Lung (tissue), 12 donors: ENCODE data around the gene TMEM217. TPM values are rescaled to one million over a fixed set of nuclear protein-coding genes. Genes with fewer than 3 reads are reported as not detected.

ENCODE experiments used
- ATAC-seq: fragments of 200-7000 bp; cut with Tn5 transposase; one replicate; pipeline ENCODE4 v1.9.1; 2020; ENCODE audit warnings: moderate number of reproducible peaks; ENCODE audit not compliant: insufficient read depth, low FRiP score
- DNase-seq, 3 donors: peaks; one replicate each; pipeline ENCODE4 v3.0.0-alpha.2; 2013 to 2017
- H3K27ac ChIP-seq, 2 donors: one replicate each; pipeline ENCODE4 v1.5.1; 2013; ENCODE audit warnings: mild to moderate bottlenecking in 2 of 2, moderate library complexity in 2 of 2, control low read depth in 1 of 2, inconsistent platforms in 1 of 2, low read depth in 1 of 2, low read length in 1 of 2
- H3K27me3 ChIP-seq, 3 donors: one replicate each; pipeline ENCODE4 v1.5.1; 2013; ENCODE audit warnings: low read length in 2 of 3; ENCODE audit not compliant: control insufficient read depth in 3 of 3, insufficient read depth in 3 of 3
- H3K36me3 ChIP-seq, 4 donors: one replicate each; pipeline ENCODE4 v1.5.1; 2013; ENCODE audit warnings: low read length in 4 of 4, mild to moderate bottlenecking in 1 of 4, moderate library complexity in 1 of 4; ENCODE audit not compliant: control insufficient read depth in 4 of 4, insufficient read depth in 4 of 4
- H3K4me1 ChIP-seq, 5 donors: one replicate each; pipeline ENCODE4 v1.5.1; 2013; ENCODE audit warnings: low read length in 5 of 5, mild to moderate bottlenecking in 2 of 5, moderate library complexity in 1 of 5; ENCODE audit not compliant: control insufficient read depth in 5 of 5, insufficient read depth in 5 of 5
- H3K4me3 ChIP-seq: one replicate; pipeline ENCODE4 v1.5.1; 2013; ENCODE audit warnings: mild to moderate bottlenecking, control low read depth, moderate library complexity
- H3K9ac ChIP-seq, 2 donors: one replicate each; pipeline ENCODE4 v1.5.1; 2013; ENCODE audit warnings: low read length in 2 of 2, control low read depth in 1 of 2; ENCODE audit not compliant: insufficient read depth in 1 of 2
- H3K9me3 ChIP-seq, 4 donors: one replicate each; pipeline ENCODE4 v1.5.1; 2013; ENCODE audit warnings: low read length in 3 of 4, mild to moderate bottlenecking in 1 of 4, moderate library complexity in 1 of 4; ENCODE audit not compliant: control insufficient read depth in 4 of 4, insufficient read depth in 3 of 4
- WGBS, 2 donors: extraction: QIAGEN DNeasy Blood & Tissue Kit; methylation state at CpG; one replicate each; pipeline ENCODE4 v1.1.7; 2013; 5-methylcytosine and 5-hydroxymethylcytosine counted together
- polyA plus RNA-seq, 2 donors: library from polyadenylated mRNA; stranded (reverse); fragments of 200-250 nt; gene quantifications; one replicate each; pipeline ENCODE4 v1.2.1, GENCODE V29; 2013
- total RNA-seq, 2 donors: library from RNA; depleted of rRNA in 1 of 2; stranded (reverse); fragments of >200 nt in 1 of 2; gene quantifications; one replicate each; pipeline ENCODE4 v1.2.1, GENCODE V29; 2014 to 2021
- TF ChIP-seq, protein P1 (sequence below): IDR thresholded peaks from 2 replicates; pipeline ENCODE4 v1.5.1; 2012; ENCODE audit warnings: mild to moderate bottlenecking; ENCODE audit errors: control extremely low read depth, extremely low read depth
- donor health status: control.
- donor health status: control.
- donor health status: Bipolar disorder and iron deficiency.
- donor health status: healthy.
- donor health status: DM: yes; HTN: yes; CAD: no.

TMEM217 gene
- total and polyA plus RNA-seq, 4 donors: 0.40 to 1.9 (median 0.97) TPM

GRCh38 chr6:37265001-37265400 lies 7.1 kb upstream of the TMEM217 start:
- TF ChIP-seq, protein P1, sequence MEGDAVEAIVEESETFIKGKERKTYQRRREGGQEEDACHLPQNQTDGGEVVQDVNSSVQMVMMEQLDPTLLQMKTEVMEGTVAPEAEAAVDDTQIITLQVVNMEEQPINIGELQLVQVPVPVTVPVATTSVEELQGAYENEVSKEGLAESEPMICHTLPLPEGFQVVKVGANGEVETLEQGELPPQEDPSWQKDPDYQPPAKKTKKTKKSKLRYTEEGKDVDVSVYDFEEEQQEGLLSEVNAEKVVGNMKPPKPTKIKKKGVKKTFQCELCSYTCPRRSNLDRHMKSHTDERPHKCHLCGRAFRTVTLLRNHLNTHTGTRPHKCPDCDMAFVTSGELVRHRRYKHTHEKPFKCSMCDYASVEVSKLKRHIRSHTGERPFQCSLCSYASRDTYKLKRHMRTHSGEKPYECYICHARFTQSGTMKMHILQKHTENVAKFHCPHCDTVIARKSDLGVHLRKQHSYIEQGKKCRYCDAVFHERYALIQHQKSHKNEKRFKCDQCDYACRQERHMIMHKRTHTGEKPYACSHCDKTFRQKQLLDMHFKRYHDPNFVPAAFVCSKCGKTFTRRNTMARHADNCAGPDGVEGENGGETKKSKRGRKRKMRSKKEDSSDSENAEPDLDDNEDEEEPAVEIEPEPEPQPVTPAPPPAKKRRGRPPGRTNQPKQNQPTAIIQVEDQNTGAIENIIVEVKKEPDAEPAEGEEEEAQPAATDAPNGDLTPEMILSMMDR: no peak
- DNase-seq (no peak), ATAC-seq (no peak)
- WGBS, 2 donors: 76 to 85% methylated on average over 2 of the region's 2 CpGs
- peaks cover 0 to 5% (median 0%) of the 10 kb centered on the region in 5 donors for H3K4me1 ChIP-seq
- no peaks in the 10 kb centered on the region for H3K9me3 ChIP-seq
- H3K9ac ChIP-seq: no peak overlapping the region
- H3K4me3 ChIP-seq: no peak overlapping the region
- no peaks in the 10 kb centered on the region for H3K27me3 ChIP-seq
- H3K27ac ChIP-seq: no peak overlapping the region
- peaks cover 0 to 8% (median 2%) of the 10 kb centered on the region in 4 donors for H3K36me3 ChIP-seq

GRCh38 chr6:37262446-37263026 lies 4.6 kb upstream of the TMEM217 start:
- peak overlapping the region in 1 of 2 donors; percentile 1 for H3K27ac ChIP-seq
- TF ChIP-seq, protein P1: no peak
- peaks cover 0 to 13% (median 2%) of the 10 kb centered on the region in 5 donors for H3K4me1 ChIP-seq
- peaks cover 0 to 4% (median 0%) of the 10 kb centered on the region in 4 donors for H3K36me3 ChIP-seq
- H3K9ac ChIP-seq: no peak overlapping the region
- H3K4me3 ChIP-seq: no peak overlapping the region
- WGBS, 2 donors: 77 to 80% methylated on average over 8 of the region's 8 CpGs
- no peaks in the 10 kb centered on the region for H3K27me3 ChIP-seq
- no peak for ATAC-seq
- H3K9me3 ChIP-seq: no peaks in the 10 kb centered on the region
- DNase-seq: no peak

DNA sequence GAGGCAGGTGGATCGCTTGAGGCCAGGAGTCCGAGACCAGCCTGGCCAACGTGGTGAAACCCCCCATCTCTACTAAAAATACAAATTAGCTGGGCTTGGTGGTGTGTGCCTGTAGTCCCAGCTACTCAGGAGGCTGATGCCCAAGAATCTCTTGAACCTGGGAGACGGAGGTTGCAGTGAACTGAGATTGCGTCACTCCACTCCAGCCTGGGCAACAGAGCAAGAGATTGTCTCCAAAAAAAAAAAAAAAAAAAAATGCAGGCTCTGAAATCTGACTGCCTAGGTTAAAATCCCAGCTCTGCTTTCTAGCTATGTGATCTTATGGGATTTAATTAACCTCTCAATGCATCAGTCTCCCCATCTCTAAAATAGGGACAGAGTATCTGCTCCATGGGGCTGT lies 3.3 kb upstream of the TMEM217 start:
- no peak overlapping the region for H3K4me3 ChIP-seq
- no peak overlapping the region for H3K27ac ChIP-seq
- DNase-seq (no peak), ATAC-seq (no peak)
- 76 to 78% methylated on average over 5 of the region's 5 CpGs for WGBS, 2 donors
- H3K27me3 ChIP-seq: no peaks in the 10 kb centered on the region
- no peaks in the 10 kb centered on the region for H3K9me3 ChIP-seq
- no peak overlapping the region for H3K9ac ChIP-seq
- peaks cover 0 to 4% (median 0%) of the 10 kb centered on the region in 4 donors for H3K36me3 ChIP-seq
- TF ChIP-seq, protein P1: no peak
- peaks cover 0 to 18% (median 5%) of the 10 kb centered on the region in 5 donors for H3K4me1 ChIP-seq

DNA sequence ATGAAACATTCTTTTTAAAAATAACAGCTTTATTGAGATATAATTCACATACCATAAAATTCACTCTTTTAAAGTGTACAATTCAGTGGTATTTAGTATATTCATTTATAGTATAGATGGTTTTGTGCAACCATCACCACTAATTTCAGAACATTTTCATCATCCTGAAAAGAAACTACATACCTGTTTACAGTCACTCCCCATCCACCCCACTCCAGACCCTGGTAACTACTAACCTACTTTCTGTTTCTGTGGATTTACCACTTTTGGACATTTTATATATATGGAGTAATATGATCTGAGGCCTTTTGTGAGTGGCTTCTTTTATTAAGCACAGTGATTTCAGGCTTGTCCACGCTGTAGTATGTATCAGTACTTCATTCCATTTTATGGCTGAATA lies 2.5 kb upstream of the TMEM217 start:
- Histone ChIP-seq H3K9ac (no peak overlapping the region), H3K27ac (no peak overlapping the region), H3K4me1 (peaks cover 0 to 18% (median 5%) of the 10 kb centered on the region in 5 donors), H3K9me3 (no peaks in the 10 kb centered on the region), H3K27me3 (no peaks in the 10 kb centered on the region), H3K36me3 (peaks cover 0 to 4% (median 0%) of the 10 kb centered on the region in 4 donors), H3K4me3 (no peak overlapping the region)
- DNase-seq (no peak), ATAC-seq (no peak)
- TF ChIP-seq, protein P1: no peak
- 94 to 98% methylated on average over 1 of the region's 1 CpG for WGBS, 2 donors
